Measurements from ENCODE around the gene ATRIP.

- TF ChIP-seq, protein P1, sequence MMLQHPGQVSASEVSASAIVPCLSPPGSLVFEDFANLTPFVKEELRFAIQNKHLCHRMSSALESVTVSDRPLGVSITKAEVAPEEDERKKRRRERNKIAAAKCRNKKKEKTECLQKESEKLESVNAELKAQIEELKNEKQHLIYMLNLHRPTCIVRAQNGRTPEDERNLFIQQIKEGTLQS (IDR thresholded peaks at IDR 0.05; ENCODE audit: insufficient read depth, low read depth, low read length) = no peak
- TF ChIP-seq POLR2AphosphoS5 (IDR thresholded peaks at IDR 0.05; ENCODE audit: low read depth, low read length) (peak; percentile 59; the same call in 1 of the 2 replicates), EZH2 (IDR thresholded peaks at IDR 0.05; ENCODE audit: low read depth, low read length, severe bottlenecking) (no peak), FOSL1 (IDR thresholded peaks at IDR 0.05; ENCODE audit: insufficient read depth, low read depth, low read length) (no peak), POLR2A (IDR thresholded peaks at IDR 0.05; ENCODE audit: control extremely low read depth in 1 of 2, low read depth in 2 of 2, low read length in 2 of 2) (no peak), EGR1 (IDR thresholded peaks at IDR 0.05; ENCODE audit: borderline replicate concordance, low read depth, low read length) (no peak), YY1 (IDR thresholded peaks at IDR 0.05; ENCODE audit: low read depth, low read length) (no peak)
- TF ChIP-seq, protein P2, sequence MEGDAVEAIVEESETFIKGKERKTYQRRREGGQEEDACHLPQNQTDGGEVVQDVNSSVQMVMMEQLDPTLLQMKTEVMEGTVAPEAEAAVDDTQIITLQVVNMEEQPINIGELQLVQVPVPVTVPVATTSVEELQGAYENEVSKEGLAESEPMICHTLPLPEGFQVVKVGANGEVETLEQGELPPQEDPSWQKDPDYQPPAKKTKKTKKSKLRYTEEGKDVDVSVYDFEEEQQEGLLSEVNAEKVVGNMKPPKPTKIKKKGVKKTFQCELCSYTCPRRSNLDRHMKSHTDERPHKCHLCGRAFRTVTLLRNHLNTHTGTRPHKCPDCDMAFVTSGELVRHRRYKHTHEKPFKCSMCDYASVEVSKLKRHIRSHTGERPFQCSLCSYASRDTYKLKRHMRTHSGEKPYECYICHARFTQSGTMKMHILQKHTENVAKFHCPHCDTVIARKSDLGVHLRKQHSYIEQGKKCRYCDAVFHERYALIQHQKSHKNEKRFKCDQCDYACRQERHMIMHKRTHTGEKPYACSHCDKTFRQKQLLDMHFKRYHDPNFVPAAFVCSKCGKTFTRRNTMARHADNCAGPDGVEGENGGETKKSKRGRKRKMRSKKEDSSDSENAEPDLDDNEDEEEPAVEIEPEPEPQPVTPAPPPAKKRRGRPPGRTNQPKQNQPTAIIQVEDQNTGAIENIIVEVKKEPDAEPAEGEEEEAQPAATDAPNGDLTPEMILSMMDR (IDR thresholded peaks at IDR 0.05; ENCODE audit: control extremely low read depth in 1 of 3, insufficient read depth in 1 of 3, low read depth in 1 of 3, low read length in 3 of 3) = no peak
Observed at GRCh38 chr3:48472673-48472922, 26.1 kb downstream of the ATRIP start.

Measured in H1 (cell line).